NT2/D1 (cell line): ENCODE measurements around the gene ROR2.

ENCODE experiments used
- DNase-seq: peaks from one replicate; pipeline ENCODE4 v3.0.0-alpha.2; 2011; ENCODE audit warnings: low read depth, low spot score
- H3K27me3 ChIP-seq: 2 replicates; pipeline ENCODE4 v1.6.0; 2011; ENCODE audit warnings: mild to moderate bottlenecking; ENCODE audit not compliant: insufficient read length, insufficient read depth
- H3K36me3 ChIP-seq: 2 replicates; pipeline ENCODE4 v1.6.1; 2011; ENCODE audit warnings: mild to moderate bottlenecking, low read length, mixed read lengths; ENCODE audit not compliant: insufficient read depth, insufficient read length
- H3K4me1 ChIP-seq: 2 replicates; pipeline ENCODE4 v1.5.1; 2011; ENCODE audit not compliant: insufficient read depth, insufficient read length
- H3K4me3 ChIP-seq: 2 replicates; pipeline ENCODE4 v1.5.1; 2011; ENCODE audit warnings: low read depth; ENCODE audit not compliant: insufficient read length
- H3K9ac ChIP-seq: 2 replicates; pipeline ENCODE4 v1.6.0; 2011; ENCODE audit warnings: low read depth; ENCODE audit not compliant: insufficient read length
- H3K9me3 ChIP-seq: 2 replicates; pipeline ENCODE4 v1.5.1; 2011; ENCODE audit warnings: mild to moderate bottlenecking, low read length; ENCODE audit not compliant: insufficient read depth
- SUZ12 ChIP-seq: IDR thresholded peaks from 2 replicates; pipeline ENCODE4 v1.6.1; 2011; ENCODE audit not compliant: insufficient read length, insufficient read depth; ENCODE audit errors: extremely low read depth
- YY1 ChIP-seq: IDR thresholded peaks from 2 replicates; pipeline ENCODE4 v1.6.1; 2011; ENCODE audit not compliant: insufficient read length, insufficient read depth
- ZNF274 ChIP-seq: IDR thresholded peaks from 2 replicates; pipeline ENCODE4 v1.6.1; 2011; ENCODE audit warnings: mild to moderate bottlenecking, low read depth, low read length

The ROR2 gene

GRCh38 chr9:91760906-91761305 lies 189.1 kb downstream of the ROR2 start:
- no peaks in the 10 kb centered on the region for H3K4me1 ChIP-seq
- peaks cover 7% of the 10 kb centered on the region for H3K36me3 ChIP-seq
- no peak for TF ChIP-seq YY1
- no peak for TF ChIP-seq ZNF274
- no peak for TF ChIP-seq SUZ12
- no peak for DNase-seq
- no peak overlapping the region for H3K9ac ChIP-seq
- H3K4me3 ChIP-seq: no peak overlapping the region
- H3K27me3 ChIP-seq: no peaks in the 10 kb centered on the region
- H3K9me3 ChIP-seq: peaks cover 26% of the 10 kb centered on the region

DNA sequence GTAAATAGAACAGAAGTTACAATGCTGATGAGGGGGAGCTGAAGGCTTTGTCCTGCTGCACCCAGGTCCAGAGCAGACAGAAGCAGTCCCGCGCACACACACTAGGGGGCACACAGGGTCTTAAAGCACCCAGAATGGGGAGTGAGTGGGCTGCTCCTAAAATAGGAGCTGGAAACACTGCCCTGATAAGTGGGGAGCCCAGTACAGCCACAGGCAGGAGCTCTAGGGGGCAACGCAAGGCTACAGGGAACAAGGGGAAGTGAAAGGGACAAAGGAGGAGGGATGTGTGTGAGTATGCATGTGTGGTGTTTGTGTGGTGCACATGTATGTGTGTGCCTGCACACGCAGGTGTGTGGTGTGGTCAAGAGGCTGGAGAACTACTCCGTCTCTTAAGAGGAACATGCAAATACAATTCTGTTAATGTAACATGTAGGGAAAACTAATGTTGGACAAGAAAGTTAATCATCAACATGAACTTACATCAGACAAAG lies 191.5 kb downstream of the ROR2 start:
- TF ChIP-seq ZNF274 (no peak), YY1 (no peak), SUZ12 (no peak)
- Histone ChIP-seq H3K4me1 (no peaks in the 10 kb centered on the region), H3K36me3 (peaks cover 20% of the 10 kb centered on the region), H3K9me3 (peaks cover 8% of the 10 kb centered on the region; the same call in 1 of the 2 replicates), H3K4me3 (no peak overlapping the region), H3K27me3 (no peaks in the 10 kb centered on the region), H3K9ac (no peak overlapping the region)
- peak; percentile 66 for DNase-seq

- peaks cover 20% of the 10 kb centered on the region for H3K36me3 ChIP-seq
- H3K4me3 ChIP-seq: no peak overlapping the region
- H3K27me3 ChIP-seq: no peaks in the 10 kb centered on the region
- no peak overlapping the region for H3K9ac ChIP-seq
- TF ChIP-seq SUZ12: no peak
- no peak for TF ChIP-seq YY1
- no peak for TF ChIP-seq ZNF274
- DNase-seq: no peak
- H3K4me1 ChIP-seq: no peaks in the 10 kb centered on the region
- peaks cover 8% of the 10 kb centered on the region; the same call in 1 of the 2 replicates for H3K9me3 ChIP-seq
These were observed 192.2 kb downstream of the ROR2 start for GRCh38 chr9:91757782-91758181.

DNA sequence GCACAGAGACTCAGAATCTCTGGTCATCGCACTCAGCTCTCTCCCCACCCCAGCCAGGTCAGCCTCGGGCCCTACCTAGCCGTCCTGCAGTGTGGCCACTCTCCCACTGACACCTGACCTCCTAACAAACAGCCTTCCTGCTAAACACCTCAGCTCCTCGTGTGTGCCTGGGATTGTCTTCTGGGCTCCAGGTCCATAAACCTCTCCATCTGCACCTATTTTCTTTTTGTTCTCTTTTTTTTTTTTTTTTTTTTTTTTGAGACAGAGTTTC lies 193.6 kb downstream of the ROR2 start:
- TF ChIP-seq YY1 (no peak), SUZ12 (no peak), ZNF274 (no peak)
- Histone ChIP-seq H3K4me1 (no peaks in the 10 kb centered on the region), H3K9ac (no peak overlapping the region), H3K27me3 (no peaks in the 10 kb centered on the region), H3K4me3 (no peak overlapping the region), H3K9me3 (peaks cover 2% of the 10 kb centered on the region; the same call in 1 of the 2 replicates), H3K36me3 (peaks cover 20% of the 10 kb centered on the region)
- DNase-seq: no peak

GRCh38 chr9:91755761-91756509 lies 194.1 kb downstream of the ROR2 start:
- TF ChIP-seq ZNF274 (no peak), SUZ12 (no peak), YY1 (no peak)
- Histone ChIP-seq H3K4me1 (no peaks in the 10 kb centered on the region), H3K27me3 (no peaks in the 10 kb centered on the region), H3K9ac (no peak overlapping the region), H3K9me3 (no peaks in the 10 kb centered on the region), H3K36me3 (peaks cover 20% of the 10 kb centered on the region), H3K4me3 (no peak overlapping the region)
- DNase-seq: peak; percentile 25

DNA sequence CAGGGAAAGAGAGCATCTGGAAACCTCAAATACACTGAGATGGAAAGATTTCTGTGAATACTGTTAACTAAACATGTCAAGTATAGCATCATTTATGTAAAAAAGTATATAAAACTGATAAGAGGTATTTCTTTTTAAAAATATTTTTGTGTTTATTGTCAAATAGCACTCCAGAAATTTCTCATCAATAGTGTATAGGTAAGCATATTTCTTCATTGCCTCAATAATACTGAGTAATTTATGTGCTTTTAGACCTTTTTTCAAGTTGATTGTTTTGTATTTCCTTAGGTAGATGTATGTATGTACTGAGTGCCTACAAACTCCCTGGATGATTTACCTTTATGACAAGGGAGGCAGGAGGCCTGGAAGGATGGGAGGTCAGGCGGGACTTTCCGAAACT lies 196.3 kb downstream of the ROR2 start:
- no peaks in the 10 kb centered on the region for H3K4me1 ChIP-seq
- peaks cover 20% of the 10 kb centered on the region for H3K36me3 ChIP-seq
- no peak overlapping the region for H3K4me3 ChIP-seq
- no peak for DNase-seq
- H3K27me3 ChIP-seq: no peaks in the 10 kb centered on the region
- H3K9ac ChIP-seq: no peak overlapping the region
- TF ChIP-seq YY1 (no peak), SUZ12 (no peak), ZNF274 (no peak)
- H3K9me3 ChIP-seq: no peaks in the 10 kb centered on the region

DNA sequence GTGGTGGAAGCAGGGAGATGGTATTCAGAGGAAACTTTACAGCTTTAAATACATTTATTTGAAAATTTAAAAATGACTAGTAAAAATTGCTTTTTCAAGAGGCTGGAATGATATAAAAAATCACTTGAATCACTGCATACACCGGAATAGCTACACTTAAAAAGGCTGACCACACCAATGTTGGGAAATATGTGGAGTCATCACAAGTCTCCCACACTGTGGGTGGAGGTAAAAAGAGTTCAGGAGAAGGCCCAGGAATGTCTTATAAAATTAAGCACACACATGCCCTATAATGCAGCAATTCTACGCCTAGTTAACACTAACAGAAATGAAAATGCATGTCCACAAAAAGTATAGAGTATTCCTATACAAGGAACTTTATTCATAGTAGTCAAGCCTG lies 198.1 kb downstream of the ROR2 start:
- Histone ChIP-seq H3K4me1 (no peaks in the 10 kb centered on the region), H3K27me3 (no peaks in the 10 kb centered on the region), H3K4me3 (no peak overlapping the region), H3K9ac (no peak overlapping the region), H3K9me3 (no peaks in the 10 kb centered on the region), H3K36me3 (peaks cover 14% of the 10 kb centered on the region)
- no peak for DNase-seq
- TF ChIP-seq YY1 (no peak), SUZ12 (no peak), ZNF274 (no peak)
